DMS53 treated with DMSO at 0.1 percent for 48 hours (cell line): Measurements from ENCODE around the gene PTER.

ENCODE experiments used
- DNase-seq: peaks from one replicate; lab custom pipeline; 2025; ENCODE audit not compliant: unreplicated experiment; lab: John Stamatoyannopoulos, UW

PTER gene, protein sequence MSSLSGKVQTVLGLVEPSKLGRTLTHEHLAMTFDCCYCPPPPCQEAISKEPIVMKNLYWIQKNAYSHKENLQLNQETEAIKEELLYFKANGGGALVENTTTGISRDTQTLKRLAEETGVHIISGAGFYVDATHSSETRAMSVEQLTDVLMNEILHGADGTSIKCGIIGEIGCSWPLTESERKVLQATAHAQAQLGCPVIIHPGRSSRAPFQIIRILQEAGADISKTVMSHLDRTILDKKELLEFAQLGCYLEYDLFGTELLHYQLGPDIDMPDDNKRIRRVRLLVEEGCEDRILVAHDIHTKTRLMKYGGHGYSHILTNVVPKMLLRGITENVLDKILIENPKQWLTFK

GRCh38 chr10:16436758-16437539 is at the start of gene PTER:
PTER (plus strand) TSS chr10:16437010; CDS start chr10:16484385, 47,375 bp downstream.
- peak; percentile 94 for DNase-seq

DNA sequence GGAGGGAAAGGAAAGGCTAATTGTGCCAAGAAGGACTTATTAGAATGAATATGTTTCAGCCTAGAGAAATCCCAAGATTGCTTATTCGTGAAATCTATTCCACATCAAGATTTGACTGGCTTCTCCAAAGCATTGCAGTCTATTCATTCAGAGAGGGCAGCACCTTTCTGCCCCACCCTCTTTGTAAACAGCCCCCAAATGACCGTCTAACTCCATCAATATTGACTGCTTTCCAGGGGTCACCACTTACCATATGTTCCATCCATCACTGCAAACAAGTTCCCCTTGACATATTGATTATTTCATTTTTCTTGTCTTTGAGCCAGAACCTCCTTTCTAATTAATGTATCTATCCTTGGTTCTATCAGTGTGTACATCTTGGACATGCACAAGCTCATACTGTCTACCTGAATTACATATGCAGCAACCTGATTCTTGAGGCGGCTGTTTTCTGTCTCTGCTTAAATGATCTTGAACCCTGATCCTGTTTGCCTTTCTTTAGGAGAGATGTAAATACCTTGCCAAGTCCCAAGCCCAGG is 44.2 kb upstream of the PTER start:
- DNase-seq = no peak

- no peak for DNase-seq
These were observed 43.4 kb upstream of the PTER start for GRCh38 chr10:16393271-16393858.

DNA sequence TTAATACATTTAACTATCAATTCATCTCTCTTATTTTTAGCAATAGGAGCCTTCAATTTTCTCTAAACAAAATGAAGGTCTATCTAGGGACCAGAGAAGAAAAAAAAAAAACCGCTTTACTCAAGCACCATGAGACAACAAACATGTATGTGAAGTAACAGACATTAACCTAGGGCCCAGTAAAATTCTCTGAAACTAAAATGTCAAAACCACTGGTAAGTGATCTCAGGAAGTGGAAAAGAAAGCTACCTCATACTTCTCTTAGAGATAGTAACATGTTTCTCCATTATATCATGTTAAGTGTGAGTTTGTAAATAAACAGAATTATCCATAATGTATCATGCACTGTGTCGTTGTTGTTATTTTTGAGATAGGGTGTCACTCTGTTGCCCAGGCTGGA is 35.4 kb upstream of the PTER start:
- no peak for DNase-seq

DNA sequence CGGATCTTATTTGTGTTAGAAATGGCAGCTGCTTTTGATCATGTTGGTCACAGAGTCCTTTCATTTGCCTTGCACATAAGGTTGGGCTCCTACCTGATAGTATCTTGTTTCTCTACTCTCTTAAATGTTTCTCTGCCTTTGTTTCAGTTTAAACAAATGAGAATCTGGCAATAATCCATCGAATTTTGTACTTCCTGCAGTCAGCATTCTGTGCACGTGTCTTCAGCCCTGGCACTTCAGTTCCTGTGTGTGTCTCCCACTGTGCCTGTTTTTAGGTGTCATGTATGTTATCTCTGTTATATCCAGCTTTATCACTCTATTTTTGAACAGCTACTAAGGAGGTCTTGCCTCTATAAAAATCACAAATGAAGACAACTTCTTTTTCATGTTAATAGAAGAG is 28.4 kb upstream of the PTER start:
- DNase-seq = no peak

DNA sequence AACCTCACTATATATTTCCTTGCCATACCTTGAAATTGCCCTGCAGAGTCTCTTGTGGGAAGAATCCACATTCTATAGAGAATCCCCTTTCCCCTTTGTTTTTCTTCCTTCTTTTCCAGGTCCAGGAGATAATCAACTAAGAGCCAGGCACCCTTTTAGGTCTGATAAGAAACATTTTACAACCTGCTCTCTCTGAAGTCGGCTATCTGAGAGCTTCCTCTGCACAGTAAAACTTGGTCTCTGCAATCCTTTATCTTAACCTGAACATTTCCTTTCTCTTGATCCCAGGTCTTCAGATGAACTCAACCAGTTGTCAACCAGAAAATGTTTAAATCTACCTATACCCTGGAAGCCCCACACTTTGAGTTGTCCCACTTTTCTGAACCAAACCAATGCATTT is 19.5 kb upstream of the PTER start:
- DNase-seq = no peak

GRCh38 chr10:16423599-16423998 is 13.2 kb upstream of the PTER start:
- no peak for DNase-seq

GRCh38 chr10:16425449-16425848 is 11.4 kb upstream of the PTER start:
- no peak for DNase-seq

DNA sequence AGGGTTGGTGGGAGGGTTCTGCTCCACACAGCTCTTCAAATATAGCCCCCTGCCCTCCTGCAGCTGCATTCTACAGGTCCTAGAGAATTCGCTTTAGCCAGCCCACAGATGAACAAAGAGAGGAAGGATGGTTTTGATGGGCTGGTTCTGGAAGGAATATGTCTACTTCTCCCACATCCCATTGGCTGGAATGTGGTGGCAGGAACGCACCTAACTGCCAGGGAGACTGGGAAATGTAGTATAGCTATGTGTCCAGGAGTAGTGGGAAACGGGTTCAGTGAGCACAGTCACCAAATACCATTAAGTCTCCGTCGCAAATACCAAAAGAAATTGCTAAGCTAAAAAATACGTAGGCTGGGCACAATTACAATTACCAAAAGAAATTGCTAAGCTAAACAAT is 7.3 kb upstream of the PTER start:
- no peak for DNase-seq

DNA sequence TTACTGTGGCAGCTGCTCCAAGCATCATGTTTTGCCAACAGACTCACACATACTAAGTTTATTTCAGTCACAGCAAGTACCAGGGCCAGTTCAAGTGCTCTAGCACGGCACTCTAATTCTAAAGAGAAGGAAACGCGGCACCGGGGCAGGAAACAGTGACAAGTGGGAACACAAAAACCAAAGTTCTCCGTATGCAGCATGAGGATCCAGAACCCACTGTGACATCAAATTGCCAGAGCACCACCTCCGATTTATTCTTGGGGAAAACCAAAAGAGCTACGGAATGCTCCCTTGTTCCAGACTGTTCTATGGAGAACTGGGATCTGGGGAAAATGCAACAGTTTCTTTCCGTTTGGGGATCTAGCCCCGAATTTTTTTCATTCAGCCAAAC is 448 bp upstream of the PTER start:
- no peak for DNase-seq

- no peak for DNase-seq
These were observed 707 bp downstream of the PTER start for GRCh38 chr10:16437540-16437894.

- no peak for DNase-seq
These were observed 2.5 kb downstream of the PTER start for GRCh38 chr10:16439295-16439694.

DNA sequence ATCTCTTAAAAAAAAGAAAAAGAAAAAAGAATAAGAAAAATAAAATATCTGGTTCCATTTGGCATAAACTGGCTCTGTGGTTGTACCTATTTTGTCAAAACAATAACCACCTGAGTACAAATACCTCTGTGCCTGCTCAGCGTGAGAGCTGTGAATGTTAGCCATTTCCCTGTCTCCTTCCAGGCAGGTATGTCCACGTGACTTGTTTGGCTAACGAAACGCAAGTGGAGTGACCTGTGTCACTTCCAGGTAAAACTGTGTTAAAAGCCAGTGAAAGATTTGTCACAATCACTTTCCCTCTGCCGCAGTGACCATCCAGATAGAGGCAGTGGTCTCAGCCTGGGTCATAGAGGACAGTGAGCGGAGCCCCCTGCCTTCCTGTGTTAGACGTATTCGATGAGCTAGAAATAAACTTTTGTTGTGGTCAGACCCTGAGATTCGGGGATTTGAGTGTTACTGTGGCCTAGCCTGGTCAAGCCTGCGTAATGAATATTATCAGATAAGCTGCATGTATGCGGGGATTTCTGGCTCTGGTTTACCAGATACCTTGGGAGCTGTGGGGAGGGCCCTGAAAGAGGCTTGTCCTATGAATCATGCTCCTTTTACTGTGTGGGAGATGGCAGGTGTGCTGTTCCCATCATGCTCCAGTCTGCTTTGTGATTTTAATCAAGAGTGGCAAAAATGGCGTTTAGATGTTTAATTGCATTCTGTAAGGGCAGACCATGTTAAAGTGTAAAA is 3.8 kb downstream of the PTER start:
- no peak for DNase-seq

GRCh38 chr10:16441173-16441840 is 4.5 kb downstream of the PTER start:
- DNase-seq = no peak

- DNase-seq = no peak
These were observed 6.1 kb downstream of the PTER start for GRCh38 chr10:16442914-16443313.

DNA sequence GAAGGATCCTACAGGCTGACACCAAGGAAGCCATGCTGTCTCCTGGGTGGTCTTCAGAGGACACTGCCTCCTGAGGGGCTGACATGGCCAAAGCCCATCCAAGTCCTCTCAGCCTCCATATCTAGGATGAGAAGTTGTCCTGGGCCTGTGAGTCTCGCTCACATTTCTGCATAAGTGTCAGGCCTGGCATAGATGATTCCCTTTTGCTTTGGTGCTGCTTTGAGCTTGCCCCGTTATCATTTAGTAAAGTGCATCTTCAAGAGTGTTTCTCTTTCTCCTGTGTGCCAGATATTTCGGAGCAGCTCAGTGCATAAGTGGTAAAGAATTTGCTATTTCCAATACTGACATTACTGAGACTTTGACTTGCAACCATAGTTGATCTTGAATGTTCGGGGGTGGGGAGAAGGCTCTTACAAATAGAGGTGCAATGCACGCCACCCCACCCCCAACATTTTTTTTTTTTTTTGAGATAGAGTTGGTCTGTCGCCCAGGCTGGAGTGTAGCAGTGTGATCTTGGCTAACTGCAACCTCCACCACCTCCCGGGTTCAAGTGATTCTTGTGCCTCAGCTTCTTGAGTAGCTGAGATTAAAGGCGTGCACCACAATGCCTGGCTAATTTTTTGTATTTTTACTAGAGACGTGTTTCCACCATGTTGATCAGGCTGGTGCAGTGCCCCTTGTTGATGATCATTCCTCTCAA is 9.1 kb downstream of the PTER start:
- no peak for DNase-seq

DNA sequence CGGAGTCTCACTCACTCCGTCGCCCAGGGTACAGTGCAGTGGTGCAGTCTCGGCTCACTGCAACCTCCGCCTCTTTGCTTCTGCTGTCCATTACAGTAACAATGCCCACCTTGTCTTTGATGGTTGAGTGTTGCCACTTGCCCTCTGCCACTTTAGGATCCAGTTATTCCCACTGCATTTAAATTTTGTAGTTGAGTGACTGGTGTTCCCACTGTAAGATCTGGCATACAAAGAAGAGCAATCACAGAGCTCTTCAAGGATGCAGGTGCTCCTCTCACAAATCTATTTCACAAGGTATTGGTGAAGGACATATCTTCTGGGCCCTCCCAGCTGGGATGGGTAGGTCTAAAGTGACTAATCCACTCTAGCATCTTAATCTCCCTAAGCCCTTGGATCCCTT is 12.6 kb downstream of the PTER start:
- no peak for DNase-seq

DNA sequence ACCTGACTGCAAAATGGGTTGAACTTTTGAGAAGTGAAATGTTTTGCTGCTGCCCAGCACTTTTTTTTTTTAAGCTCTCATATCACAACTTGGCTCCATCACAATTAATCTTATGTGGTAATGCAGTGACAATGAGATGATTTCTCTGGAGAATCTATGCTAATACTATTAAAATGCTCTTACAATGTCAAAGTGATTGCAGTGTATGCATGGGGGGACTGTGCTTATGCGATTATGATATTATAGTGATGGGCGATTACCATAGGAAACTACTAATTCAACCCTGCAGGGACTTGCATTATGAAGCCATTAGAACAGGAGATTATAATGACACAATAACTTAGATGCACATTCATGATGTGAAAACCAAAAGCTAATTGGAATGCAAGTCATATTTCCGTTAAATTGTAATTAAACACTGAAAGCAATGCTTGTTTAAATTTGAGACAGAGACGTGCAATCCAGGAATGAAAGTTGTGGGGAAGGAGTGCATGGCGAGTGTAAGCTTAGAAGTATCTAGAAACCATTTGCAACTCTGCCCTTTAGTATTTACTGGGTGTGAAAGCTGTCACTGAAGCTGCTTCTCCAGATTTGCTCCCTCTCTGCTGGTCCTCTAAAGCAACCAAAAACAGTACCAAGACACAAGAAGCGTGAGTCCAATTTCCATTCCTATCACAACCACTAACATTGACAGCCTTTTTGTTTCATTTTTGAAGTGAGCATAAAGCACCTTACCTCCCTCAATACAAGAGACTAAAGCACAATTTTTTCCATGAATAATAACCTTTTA is 21.6 kb downstream of the PTER start:
- DNase-seq = no peak

GRCh38 chr10:16459423-16459939 is 22.7 kb downstream of the PTER start:
- DNase-seq = no peak
